PFSK-1 (cell line): ENCODE measurements around the gene ADAMTS9.

ENCODE experiments used
- FOXP2 ChIP-seq: optimal IDR thresholded peaks from 2 replicates; pipeline ENCODE3; 2011; ENCODE audit warnings: borderline replicate concordance, control low read depth, inconsistent platforms; ENCODE audit not compliant: insufficient read depth; ENCODE audit errors: extremely low read length, extremely low read depth
- POLR2AphosphoS5 ChIP-seq: IDR thresholded peaks from 2 replicates; pipeline ENCODE4 v1.6.1; 2012; ENCODE audit warnings: low read depth, mild to moderate bottlenecking, control low read depth, low read length, moderate library complexity
- SIN3A ChIP-seq: IDR thresholded peaks from 2 replicates; pipeline ENCODE4 v1.6.1; 2012; ENCODE audit warnings: mild to moderate bottlenecking, low read length, moderate library complexity, borderline replicate concordance; ENCODE audit not compliant: insufficient read depth
- TAF1 ChIP-seq: IDR thresholded peaks from 2 replicates; pipeline ENCODE4 v1.6.1; 2012; ENCODE audit warnings: low read length, control low read depth, borderline replicate concordance; ENCODE audit not compliant: insufficient read depth
- TF ChIP-seq, protein P1 (sequence below), 2 experiments: IDR thresholded peaks; 2 replicates each; pipeline versions ENCODE4 v1.6.1 to v1.8.0; 2011 to 2012; ENCODE audit warnings: low read depth in 2 of 2, low read length in 2 of 2, control low read depth in 1 of 2, inconsistent platforms in 1 of 2, mild to moderate bottlenecking in 1 of 2, moderate library complexity in 1 of 2; ENCODE audit not compliant: insufficient read depth in 1 of 2

ADAMTS9 gene

DNA sequence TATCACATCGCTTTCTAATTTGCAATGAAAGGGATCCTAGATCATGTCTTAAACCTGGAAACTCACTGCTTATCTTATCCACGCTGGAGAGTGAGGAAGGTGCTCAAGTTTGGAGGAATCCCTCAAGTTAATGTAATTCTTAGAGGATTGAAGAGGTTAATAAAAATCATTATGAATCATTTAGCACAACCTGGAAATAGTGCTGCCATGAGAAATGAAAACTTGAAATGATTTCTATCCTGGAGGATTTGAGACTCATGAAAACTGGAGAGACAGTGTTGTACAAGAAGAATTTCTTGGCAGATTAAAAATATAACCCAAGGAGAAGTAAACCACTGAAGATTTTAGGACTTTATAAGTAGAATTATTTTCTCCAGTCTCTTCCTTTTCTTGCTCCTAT lies 125.9 kb downstream of the ADAMTS9 start:
- TF ChIP-seq, protein P1, sequence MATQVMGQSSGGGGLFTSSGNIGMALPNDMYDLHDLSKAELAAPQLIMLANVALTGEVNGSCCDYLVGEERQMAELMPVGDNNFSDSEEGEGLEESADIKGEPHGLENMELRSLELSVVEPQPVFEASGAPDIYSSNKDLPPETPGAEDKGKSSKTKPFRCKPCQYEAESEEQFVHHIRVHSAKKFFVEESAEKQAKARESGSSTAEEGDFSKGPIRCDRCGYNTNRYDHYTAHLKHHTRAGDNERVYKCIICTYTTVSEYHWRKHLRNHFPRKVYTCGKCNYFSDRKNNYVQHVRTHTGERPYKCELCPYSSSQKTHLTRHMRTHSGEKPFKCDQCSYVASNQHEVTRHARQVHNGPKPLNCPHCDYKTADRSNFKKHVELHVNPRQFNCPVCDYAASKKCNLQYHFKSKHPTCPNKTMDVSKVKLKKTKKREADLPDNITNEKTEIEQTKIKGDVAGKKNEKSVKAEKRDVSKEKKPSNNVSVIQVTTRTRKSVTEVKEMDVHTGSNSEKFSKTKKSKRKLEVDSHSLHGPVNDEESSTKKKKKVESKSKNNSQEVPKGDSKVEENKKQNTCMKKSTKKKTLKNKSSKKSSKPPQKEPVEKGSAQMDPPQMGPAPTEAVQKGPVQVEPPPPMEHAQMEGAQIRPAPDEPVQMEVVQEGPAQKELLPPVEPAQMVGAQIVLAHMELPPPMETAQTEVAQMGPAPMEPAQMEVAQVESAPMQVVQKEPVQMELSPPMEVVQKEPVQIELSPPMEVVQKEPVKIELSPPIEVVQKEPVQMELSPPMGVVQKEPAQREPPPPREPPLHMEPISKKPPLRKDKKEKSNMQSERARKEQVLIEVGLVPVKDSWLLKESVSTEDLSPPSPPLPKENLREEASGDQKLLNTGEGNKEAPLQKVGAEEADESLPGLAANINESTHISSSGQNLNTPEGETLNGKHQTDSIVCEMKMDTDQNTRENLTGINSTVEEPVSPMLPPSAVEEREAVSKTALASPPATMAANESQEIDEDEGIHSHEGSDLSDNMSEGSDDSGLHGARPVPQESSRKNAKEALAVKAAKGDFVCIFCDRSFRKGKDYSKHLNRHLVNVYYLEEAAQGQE (IDR thresholded peaks at IDR 0.05; ENCODE audit: insufficient read depth in 1 of 2, low read depth in 2 of 2, low read length in 2 of 2), result no peak
- TF ChIP-seq TAF1 (no peak), POLR2AphosphoS5 (no peak), FOXP2 (no peak)

DNA sequence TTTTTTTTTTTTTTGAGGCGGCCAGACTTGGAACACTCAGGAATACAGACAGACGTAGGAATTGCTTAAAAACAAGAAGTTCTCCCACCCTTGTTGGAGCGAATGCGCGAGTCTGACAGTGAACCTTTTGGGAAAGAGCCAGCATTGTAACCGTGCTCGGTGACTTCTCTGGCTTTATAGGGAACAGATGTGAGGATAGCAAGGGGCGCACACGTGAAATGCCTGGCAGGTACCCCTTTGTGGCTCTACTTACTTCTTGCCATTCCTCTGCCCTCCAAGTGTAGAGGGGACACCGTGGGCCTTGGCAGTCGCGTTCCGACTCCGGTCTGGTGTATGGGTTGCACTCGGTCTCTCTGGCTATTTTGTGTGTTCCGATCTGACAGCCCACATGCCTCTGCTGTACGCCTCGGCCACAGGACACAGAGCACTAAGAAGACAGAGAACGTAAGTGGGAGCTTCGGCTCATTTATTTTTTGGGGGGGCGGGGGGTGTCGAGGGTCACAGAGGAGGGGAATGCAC lies 126.4 kb downstream of the ADAMTS9 start:
- TF ChIP-seq POLR2AphosphoS5 (no peak), TAF1 (no peak), SIN3A (no peak), FOXP2 (no peak)
- TF ChIP-seq, protein P1 (IDR thresholded peaks at IDR 0.05; ENCODE audit: insufficient read depth in 1 of 2, low read depth in 2 of 2, low read length in 2 of 2), result no peak

DNA sequence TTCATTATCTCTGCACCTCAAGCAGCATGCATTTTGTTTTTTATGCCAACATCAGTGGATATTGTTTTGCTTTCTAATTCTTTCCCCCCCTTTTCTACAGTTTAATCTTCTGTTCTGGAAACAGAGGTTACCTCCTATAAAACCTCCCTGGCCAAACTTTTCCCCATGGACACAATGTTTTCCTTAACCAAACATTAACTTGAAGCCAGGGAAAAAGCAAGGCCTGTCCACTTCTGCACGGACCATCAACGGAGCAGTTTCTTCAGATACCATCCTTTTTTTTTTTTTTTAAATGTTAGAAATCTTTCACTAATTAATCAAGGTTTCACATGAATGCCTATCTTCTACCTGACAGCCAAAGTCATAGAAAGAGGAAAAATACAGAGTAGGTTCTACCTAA lies 127.0 kb downstream of the ADAMTS9 start:
- TF ChIP-seq, protein P1 (IDR thresholded peaks at IDR 0.05; ENCODE audit: insufficient read depth in 1 of 2, low read depth in 2 of 2, low read length in 2 of 2), result no peak
- TF ChIP-seq SIN3A (no peak), POLR2AphosphoS5 (no peak), FOXP2 (no peak), TAF1 (no peak)

DNA sequence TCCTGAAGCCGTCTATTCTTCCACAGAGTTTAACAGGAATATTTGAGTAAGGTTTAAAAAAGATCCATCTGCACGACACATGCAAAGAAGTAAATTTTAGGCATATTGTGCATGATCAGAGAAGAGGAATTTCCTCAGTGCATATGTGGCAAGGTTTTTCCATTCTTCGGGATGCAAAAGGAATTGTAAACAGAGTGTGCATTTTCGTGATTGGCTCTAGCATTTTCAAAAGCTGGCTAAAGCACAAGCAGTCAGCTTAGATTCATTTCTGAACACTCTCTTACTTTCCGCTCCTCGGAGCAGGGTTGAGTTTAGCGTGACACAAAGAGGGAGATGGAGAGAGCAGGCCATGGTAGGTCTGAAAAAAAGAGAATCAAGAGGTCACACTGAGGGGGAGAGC lies 128.2 kb downstream of the ADAMTS9 start:
- TF ChIP-seq POLR2AphosphoS5, result no peak
- TF ChIP-seq FOXP2, result no peak
- no peak for TF ChIP-seq SIN3A
- TF ChIP-seq TAF1, result no peak
- TF ChIP-seq, protein P1 (IDR thresholded peaks at IDR 0.05; ENCODE audit: insufficient read depth in 1 of 2, low read depth in 2 of 2, low read length in 2 of 2), result no peak

DNA sequence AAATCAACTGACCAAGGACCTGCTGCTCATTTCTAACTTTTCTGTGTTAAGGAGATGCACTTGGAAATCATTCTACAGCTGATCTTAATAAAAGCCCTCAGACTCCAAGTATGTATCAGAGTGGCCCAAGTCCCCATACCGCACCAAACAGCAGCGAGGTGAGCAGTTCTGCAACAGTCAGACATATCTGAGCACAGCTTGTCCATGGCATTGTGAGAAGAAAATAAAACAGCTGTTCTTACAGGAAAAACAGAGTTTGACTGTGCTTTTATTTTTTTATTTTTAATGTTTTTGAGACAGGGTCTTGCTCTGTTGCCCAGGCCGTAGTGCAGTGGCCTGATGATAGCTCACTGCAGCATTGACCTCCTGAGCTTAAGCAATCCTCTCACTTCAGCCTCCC lies 131.8 kb downstream of the ADAMTS9 start:
- TF ChIP-seq TAF1 (no peak), SIN3A (no peak), FOXP2 (no peak), POLR2AphosphoS5 (no peak)
- TF ChIP-seq, protein P1 (IDR thresholded peaks at IDR 0.05; ENCODE audit: insufficient read depth in 1 of 2, low read depth in 2 of 2, low read length in 2 of 2), result no peak
